HG03575 (cell line): ENCODE data around the gene WDR48.

Experiments
- ATAC-seq: cut with Tn5 transposase; IDR thresholded peaks from one replicate; pipeline ENCODE4 v1.9.1; 2021; ENCODE audit not compliant: unreplicated experiment, insufficient number of reproducible peaks, low FRiP score; ENCODE audit errors: extremely low read depth

WDR48 gene

GRCh38 chr3:39113291-39113690 lies 61.5 kb downstream of the WDR48 start:
- ATAC-seq, result no peak

DNA sequence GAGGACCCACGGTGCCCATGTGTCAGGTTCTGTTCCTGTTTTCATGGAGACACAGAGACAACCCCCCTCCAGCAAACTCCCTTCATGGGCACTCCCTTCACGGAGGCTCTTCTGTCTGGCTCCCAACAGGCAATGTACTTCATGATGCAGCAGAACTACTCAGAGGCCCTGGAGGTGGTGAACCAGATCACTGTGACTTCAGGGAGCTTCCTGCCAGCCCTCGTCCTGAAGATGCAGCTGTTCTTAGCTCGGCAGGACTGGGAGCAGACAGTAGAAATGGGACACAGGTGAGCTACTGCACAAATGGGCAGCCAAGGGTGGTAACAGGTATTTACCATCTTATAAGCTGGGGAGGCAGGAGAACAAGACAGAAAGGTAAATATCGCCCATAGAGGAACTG lies 62.6 kb downstream of the WDR48 start:
- no peak for ATAC-seq

DNA sequence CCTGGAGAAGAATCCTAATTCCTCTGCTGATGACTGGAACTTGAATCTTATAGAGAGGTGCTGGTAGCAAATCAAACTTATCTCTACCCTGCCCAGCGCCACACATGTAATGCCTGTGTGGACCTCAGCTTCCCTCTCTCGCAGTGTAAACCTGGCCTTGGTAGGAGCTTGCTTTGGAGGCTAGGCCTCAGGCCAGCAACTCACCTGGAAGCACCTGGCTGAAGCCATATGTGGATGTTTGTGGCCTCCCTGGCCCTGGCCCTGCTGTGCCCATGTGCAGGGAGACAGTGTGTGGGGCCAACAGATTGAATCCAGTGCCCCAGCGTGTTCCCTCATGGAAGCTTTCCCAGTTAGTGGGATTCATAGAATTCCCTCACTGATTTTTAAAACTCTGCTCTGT lies 64.1 kb downstream of the WDR48 start:
- no peak for ATAC-seq

DNA sequence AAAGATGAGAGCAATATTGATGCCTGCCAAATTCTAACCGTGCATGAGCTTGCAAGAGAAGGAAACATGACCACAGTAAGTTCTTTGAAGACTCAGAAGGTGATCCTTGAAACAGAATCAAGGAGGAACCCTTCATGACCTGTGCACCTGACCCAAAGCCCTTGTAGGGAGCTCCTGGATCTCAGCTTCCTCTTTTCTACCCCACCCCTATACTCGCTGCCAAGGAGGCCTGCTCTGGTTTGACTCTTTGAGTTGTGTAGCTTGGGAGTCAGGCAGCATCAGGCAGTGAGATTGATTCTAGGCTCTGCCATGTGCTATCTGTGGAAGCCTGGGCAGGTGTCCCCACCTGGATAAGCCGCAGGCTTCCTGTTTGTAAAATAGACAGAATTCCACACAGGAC lies 66.3 kb downstream of the WDR48 start:
- no peak for ATAC-seq

DNA sequence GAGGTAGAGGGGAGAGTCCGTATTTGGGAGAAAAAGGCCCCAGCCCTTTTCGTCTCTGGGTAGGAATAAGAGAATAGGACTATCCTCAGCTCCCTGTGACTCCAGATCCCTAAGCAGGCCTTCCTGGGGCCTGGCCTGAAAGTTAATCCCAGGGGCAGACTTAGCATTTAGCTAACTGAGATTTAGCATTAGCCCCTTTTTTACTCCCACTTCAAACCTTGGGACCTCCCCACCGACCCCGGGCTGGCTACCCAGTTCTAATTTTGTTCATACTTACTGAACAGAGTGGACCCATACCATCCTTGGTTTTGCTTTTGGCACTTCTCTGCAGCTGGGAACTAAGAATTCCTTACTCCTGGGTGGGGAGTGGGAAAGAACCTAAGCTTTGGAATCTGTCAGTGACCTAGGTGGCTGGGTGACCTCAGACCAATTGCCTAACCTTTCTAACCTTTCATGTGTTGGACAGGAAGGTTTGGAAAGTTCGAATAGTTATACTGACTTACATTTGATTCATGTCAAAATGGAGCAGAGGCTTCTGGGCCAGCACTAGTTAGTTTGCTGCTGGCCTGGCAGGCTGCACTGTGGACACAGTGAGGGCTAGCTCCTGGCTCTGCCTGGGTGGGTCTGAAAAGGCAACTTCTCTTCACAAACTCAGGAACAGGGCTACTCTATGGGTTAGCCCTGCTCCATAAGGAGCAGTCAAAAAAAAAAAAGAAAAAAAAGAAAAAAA lies 67.3 kb downstream of the WDR48 start:
- no peak for ATAC-seq

GRCh38 chr3:39121621-39122020 lies 69.8 kb downstream of the WDR48 start:
- no peak for ATAC-seq

DNA sequence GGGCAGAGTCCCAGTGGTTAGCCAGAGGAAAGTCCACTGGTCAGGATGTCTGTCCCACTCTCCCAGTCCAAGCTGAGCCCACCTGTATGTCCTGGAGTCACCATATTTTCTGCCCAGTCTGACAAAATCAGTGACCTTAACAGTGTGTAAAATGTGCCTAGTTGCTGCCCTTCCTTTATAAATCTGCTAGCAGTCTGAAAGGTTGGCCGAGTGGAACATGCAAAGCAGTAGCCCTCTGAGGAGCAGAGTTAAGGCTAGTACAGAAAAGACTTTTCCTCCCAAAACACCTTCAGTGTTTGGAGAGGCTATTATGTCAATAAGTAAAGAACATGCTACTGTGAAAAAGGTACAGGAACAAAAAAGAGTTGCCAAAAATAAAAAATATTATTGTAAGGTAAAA lies 71.0 kb downstream of the WDR48 start:
- no peak for ATAC-seq

- ATAC-seq, result no peak
Observed at GRCh38 chr3:39124876-39125840, 73.3 kb downstream of the WDR48 start.

GRCh38 chr3:39125841-39126500 lies 74.2 kb downstream of the WDR48 start:
- no peak for ATAC-seq

DNA sequence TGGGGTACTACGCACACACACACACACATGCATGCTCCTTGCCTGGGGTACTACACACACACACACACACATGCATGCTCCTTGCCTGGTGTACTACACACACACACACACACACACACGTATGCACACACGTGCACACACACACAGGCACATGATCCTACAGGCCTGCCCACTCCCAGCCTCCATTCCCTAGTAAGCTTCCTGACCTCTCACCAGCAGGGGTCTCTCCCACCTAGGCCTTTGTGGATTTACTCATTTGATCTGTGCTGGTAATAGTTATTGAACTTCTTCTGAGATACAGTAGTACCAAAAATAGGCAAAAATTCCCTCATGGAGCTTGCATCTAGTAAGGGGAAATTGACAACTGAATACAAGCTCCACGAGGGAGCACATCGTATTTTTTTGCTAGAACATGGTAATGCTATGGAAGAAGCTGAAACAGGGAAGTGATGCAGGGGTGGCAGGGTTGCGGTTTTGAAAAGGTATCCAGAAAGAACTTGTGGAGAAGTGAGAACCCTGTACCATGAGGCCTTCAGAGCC lies 74.8 kb downstream of the WDR48 start:
- ATAC-seq, result no peak

DNA sequence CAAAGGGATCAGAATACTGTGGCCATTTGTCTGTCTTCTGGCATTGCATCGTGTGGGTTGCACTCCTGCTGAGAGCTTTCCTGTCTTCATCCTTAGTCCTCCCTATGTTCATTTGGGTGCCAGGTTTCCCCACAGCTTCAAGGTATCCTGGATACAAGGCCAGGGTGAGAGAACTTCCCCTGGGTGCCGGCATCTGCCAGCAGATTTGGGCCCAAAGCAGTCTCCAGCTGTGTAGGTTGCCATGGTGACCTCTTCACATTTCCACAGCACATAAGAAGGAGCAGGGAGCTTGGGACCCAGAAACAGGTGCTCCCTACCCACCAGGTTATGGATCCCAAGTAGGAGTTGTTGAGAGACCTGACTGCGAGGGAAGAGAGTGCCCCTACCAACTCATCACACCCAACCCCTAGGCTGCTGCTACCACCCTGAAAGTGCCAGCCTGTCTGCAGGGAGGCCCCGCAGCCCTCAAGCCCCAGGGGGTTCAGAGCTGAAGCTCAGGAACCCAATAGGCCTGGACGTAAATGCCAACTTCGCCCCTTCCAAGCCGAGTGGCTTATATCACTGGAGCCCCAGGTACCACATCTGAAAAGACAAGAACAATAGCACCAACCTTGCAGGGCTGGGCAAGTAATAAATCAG lies 75.6 kb downstream of the WDR48 start:
- ATAC-seq, result no peak

GRCh38 chr3:39127908-39128304 lies 76.1 kb downstream of the WDR48 start:
- no peak for ATAC-seq

- no peak for ATAC-seq
Observed at GRCh38 chr3:39128951-39129350, 77.1 kb downstream of the WDR48 start.

DNA sequence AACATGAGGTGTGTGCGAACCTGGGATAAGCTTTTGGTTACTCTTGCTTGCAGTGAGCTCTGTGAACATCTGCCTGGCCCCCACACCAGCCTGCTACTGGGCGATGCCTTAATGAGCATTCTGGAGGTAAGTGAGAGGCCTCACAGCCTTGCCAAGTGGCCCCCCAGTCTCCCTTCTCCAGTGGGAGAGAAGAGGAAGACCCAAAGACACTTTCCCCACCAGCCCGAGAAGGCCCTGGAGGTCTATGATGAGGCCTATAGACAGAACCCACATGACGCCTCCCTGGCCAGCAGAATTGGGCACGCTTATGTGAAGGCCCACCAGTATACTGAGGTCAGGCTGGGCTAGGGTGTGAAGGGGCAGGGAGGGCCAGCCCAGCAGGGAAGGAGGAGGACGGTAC lies 78.2 kb downstream of the WDR48 start:
- no peak for ATAC-seq

GRCh38 chr3:39130693-39131265 lies 79.0 kb downstream of the WDR48 start:
- no peak for ATAC-seq

GRCh38 chr3:39132096-39133092 lies 80.6 kb downstream of the WDR48 start:
- no peak for ATAC-seq

GRCh38 chr3:39133093-39133490 lies 81.3 kb downstream of the WDR48 start:
- no peak for ATAC-seq

GRCh38 chr3:39133822-39134221 lies 82.0 kb downstream of the WDR48 start:
- no peak for ATAC-seq
